Suppressor macrophage treated with lipopolysaccharide for 1 hour (primary cell): ENCODE measurements around the gene RPN2.
A peak's percentile ranks its signal among the peaks of the same experiment; 100 is the strongest.

ENCODE experiments used
- DNase-seq, 3 donors: peaks; one replicate each; pipeline ENCODE4 v3.0.0-alpha.2; 2020 to 2022

Gene RPN2

DNA sequence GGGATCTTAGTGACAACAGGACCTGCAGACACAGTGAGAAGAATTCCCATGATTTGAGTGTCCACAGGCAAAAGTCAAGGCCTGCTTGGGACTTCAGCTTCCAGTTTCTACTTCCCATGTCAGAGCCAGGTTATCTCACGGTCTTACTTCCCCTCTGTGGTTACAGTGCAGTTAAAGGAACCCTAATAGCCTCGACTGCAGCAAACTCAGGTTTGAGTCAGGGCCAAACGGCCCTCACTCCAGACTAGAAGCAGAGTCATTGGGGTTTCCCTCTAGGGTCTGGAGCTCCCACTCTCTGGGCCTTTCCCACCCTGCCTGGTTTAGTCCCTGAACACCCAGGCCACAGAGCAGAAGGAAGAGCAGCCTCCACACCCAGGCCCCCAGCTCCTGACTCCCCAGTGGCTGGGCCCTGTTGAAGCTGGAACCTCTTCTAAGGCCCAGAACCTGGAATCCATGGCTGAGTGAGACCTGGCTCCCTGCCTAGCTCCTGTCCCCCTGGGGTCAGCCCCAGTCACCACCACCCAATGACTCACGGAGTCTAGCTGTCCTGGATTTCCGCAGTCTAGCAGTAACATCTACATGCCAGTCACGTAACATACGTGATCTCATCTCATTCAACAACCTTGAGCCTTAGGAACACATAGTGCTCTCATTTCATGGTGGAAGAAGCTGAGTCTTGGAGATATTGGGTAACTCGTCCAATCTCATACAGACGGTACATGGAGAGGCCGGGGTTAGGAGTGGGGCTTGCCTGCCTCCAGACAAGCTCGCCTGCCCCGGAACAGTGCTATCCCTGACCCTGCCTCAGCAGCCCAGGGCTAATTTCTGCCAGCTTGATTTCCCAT lies 91.7 kb downstream of the RPN2 start:
- DNase-seq = peak; percentile 95 to 99 (median 97)

DNA sequence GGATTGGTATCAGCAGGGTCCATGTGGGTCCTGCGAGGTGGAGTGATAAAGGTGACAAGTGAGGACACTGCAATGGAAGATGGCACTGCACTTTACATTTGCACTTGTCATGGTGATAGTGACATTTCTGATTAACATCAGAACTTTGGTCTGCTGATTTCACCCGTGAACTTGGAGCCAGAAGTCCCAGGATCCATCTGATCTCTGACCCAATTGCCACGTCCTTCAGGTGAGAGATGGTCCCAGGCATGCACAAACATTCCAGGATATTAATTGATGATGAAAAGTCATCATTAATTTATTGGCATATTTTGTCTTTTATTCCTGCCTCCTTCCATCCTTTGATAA lies 92.3 kb downstream of the RPN2 start:
- no peak for DNase-seq

DNA sequence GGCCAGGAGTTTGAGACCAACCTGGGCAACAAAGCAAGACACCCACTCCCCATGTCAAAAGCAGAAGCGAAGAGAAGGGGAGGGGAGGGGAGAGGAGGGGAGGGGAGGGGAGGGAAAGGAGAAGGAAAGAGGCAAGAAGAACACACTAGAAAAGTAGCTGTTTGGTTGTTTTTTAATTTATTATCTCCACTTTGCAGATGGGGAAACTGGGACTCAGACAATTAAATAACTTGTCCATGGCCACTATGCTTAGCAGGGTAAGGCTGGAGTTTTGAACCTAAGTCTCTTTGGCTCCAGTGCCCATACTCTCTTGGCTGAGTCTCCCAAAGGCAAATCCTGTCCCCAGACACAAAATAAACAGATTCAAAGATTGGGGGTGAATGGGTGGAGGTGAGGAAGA lies 94.9 kb downstream of the RPN2 start:
- DNase-seq = no peak

DNA sequence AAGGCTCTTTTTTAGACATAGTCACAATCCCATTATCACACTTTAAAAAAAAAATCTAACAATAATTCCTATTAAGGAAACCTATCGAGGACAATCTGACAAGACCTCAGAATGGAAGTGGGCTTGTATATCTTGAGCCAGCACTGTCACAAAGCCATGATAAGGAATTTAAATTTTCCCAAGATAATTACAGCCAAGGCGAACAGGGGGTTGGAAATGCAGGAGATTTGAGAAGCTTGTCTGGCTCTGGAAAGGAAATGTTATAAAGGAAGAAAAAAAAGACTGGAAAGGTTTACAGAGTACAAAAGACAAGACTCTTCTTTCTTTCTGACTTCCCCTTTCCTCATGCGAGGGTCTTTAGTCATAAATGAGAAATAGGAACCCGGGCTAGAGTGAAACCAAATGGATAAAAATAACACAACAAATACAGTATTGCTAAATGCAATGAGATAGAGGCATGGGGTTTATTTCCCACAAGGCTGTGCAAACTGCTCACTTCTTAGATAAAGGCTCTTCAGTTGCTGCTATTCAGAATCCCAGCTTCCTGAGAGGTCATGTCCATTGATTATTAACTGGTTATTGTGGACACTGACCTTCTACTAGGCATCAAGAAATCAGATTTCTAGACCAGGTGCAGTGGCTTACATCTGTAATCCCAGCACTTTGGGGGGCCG lies 95.9 kb downstream of the RPN2 start:
- peak; percentile 81 to 96 (median 93) for DNase-seq

GRCh38 chr20:37276494-37277252 lies 97.5 kb downstream of the RPN2 start:
- peak; percentile 65 to 68 (median 66) for DNase-seq

- no peak for DNase-seq
Measured at GRCh38 chr20:37277253-37277593, 98.1 kb downstream of the RPN2 start.

GRCh38 chr20:37278966-37279590 lies 99.9 kb downstream of the RPN2 start:
- DNase-seq = no peak

- DNase-seq = no peak
Measured at GRCh38 chr20:37279820-37280219, 100.7 kb downstream of the RPN2 start.

GRCh38 chr20:37280403-37280802 lies 101.3 kb downstream of the RPN2 start:
- DNase-seq = no peak

DNA sequence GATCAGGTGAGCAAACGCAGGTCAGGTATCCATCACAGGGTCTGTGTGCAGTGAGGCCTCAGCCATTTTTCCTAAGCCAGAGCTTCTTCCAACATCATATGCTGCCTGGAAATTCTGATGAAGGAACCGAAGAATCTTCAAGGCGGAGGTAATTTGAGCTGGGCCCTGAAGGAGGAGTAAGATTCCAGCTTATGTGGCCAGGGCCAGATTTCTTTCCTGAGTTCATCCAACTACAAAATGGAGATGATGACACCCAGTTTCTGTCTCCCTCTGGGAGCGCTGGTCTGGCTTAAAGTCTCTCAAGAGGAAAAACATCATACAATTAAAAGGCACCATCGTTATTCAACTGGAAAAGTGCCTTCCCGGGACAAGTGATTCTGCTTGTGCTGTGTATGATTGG lies 103.4 kb downstream of the RPN2 start:
- no peak for DNase-seq

DNA sequence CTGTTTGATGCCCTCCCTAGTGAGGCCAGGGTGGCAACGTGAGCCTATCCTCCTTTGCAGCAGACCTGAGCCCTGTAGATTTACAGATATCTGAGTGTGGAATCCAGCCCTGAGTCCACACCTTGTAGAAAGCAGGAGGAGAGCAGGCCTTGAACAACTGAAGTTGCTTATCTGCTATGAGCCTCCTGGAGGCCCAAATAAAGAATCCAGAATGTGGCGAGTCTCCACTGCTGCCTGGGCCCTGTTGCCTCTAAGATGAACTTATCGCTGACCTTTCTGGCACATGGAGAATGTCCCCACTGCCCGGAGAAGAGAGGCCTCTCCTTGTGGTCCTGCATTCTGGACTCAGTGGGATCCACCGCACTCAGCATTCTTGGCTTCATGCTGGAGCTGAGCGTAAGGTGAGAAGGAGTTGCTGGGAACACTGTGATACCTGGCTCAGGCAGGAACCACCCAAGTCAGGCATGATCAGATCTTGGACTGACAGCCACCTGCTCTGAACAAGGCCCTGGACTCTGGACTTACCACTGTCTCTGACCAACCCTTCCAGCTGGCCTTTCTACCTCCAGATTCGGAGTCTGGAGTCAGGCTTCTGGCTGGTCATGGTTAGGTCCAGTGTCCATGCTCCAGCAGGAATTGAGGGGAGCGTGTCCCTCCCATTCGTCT lies 104.5 kb downstream of the RPN2 start:
- no peak for DNase-seq

DNA sequence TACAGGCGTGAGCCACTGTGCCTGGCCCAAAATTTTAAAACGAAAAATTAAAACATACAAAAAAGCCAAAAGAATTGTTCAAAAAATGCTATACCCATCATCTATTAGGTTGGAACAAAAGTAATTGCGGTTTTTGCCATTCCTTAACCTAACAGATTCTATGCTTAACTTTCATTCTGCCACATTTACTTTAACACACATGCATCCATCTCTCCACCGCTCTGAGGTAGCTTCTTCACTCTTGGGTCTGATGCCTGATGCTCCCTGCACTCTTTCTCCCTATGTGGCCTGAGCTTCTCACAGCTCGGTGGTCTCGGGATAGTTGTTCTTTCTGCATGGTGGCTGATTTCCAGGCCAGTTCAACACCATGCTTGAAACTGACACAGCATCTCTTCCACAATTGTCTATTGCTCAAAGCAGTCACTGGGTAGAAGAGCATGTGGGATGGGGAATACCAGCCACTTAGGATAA lies 105.6 kb downstream of the RPN2 start:
- DNase-seq = no peak

DNA sequence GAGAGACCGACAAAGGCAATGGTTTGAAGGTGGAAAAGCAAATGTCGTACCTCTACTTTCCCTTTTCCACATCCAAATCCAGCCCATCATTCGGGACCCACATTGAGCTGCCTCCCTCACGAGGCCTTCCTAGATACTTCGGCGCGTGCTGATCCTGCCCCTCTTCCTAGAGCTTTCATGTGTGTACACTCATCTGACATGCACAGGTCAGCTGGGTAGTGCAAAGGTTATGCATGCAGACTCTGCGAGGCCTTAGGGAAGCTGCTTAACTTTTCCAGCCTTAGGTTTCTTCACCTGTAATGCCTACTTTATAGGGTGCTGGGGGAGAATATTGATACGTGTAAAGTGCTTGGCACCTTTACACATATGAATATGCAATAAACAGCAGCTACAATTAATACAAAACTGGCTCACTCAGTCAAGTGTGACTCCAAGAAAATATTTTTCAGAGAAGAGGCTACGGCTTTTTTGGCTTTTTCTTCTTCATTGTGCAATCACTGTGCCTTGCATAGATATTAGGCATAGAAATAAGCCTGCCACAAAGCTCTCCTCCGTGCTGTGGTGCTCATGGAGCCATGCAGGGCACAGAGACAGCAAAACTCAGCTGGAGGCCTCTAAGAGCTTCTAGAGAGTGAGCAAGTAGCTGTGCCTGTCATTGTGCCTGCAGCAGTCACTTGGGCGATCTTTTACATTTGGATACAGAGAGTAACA lies 106.7 kb downstream of the RPN2 start:
- no peak for DNase-seq

GRCh38 chr20:37288091-37288490 lies 109.0 kb downstream of the RPN2 start:
- DNase-seq = peak; percentile 85 to 94 (median 91)

DNA sequence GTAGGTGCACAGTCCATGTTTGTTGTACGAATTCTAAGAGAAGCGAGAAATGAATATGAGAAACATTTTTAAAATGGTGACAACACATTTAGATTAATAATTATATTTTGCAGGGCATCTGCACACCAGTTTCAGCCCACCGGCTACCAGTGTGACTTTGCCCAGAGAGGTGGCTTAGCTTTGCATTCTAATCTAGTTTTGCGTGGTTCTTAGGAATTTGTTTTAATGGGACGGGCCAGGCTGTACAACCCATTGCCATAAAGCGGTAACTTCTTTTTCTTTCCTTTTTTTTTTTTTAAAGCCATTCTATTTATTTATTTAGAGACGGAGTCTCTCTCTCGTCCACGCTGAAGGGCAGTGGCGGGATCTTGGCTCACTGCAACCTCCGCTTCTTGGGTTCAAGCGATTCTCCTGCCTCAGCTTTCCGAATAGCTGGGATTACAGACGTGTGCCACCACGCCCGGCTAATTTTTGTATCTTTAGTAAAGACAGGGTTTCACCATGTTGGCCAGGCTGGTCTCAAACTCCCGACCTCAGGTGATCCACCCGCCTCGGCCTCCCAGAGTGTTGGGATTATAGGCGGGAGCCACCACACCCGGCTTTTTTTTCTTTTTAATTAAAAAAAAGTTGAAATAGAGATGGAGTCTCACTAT lies 111.2 kb downstream of the RPN2 start:
- no peak for DNase-seq
